ENCODE results near the gene MRPS18B.

MRPS18B gene

GRCh38 chr6:30601436-30601814 is 16.2 kb upstream of the MRPS18B start:
- Histone ChIP-seq H3F3A (ENCODE audit: insufficient read depth, low read length) (peaks cover 20% of the 10 kb centered on the region), H2AFZ (ENCODE audit: low read length) (no peak overlapping the region), H3K27ac (ENCODE audit: low read depth, low read length, poor library complexity, severe bottlenecking) (no peak overlapping the region), H3K4me2 (ENCODE audit: low read length) (no peak overlapping the region), H3K79me2 (ENCODE audit: insufficient read depth, low read length) (no peaks in the 10 kb centered on the region), H3K9me3 (ENCODE audit: low read length) (no peaks in the 10 kb centered on the region), H3K27me3 (ENCODE audit: insufficient read depth, low read length) (no peaks in the 10 kb centered on the region), H3K4me3 (ENCODE audit: low read depth, low read length, poor library complexity, severe bottlenecking) (no peak overlapping the region), H3K36me3 (ENCODE audit: insufficient read depth, low read length) (peaks cover 71% of the 10 kb centered on the region), H3K9me2 (ENCODE audit: low read depth, low read length) (no peaks in the 10 kb centered on the region), H3K9ac (ENCODE audit: low read length) (no peak overlapping the region), H3K4me1 (ENCODE audit: insufficient read depth, low read length, severe bottlenecking) (no peaks in the 10 kb centered on the region), H4K20me1 (ENCODE audit: insufficient read depth, low read length) (no peaks in the 10 kb centered on the region)
- TF ChIP-seq EZH2 (IDR thresholded peaks at IDR 0.05; ENCODE audit: borderline replicate concordance, low read length) (no peak), CTCF (IDR thresholded peaks at IDR 0.05; ENCODE audit: low read length) (no peak)

- no peaks in the 10 kb centered on the region for H4K20me1 ChIP-seq (ENCODE audit: insufficient read depth, low read length)
- no peak overlapping the region for H3K9ac ChIP-seq (ENCODE audit: low read length)
- H2AFZ ChIP-seq (ENCODE audit: low read length) = no peak overlapping the region
- peaks cover 77% of the 10 kb centered on the region for H3K36me3 ChIP-seq (ENCODE audit: insufficient read depth, low read length)
- H3K4me2 ChIP-seq (ENCODE audit: low read length) = no peak overlapping the region
- no peaks in the 10 kb centered on the region for H3K4me1 ChIP-seq (ENCODE audit: insufficient read depth, low read length, severe bottlenecking)
- H3K27ac ChIP-seq (ENCODE audit: low read depth, low read length, poor library complexity, severe bottlenecking) = no peak overlapping the region
- no peak overlapping the region for H3K4me3 ChIP-seq (ENCODE audit: low read depth, low read length, poor library complexity, severe bottlenecking)
- H3K9me2 ChIP-seq (ENCODE audit: low read depth, low read length) = no peaks in the 10 kb centered on the region
- no peaks in the 10 kb centered on the region for H3K9me3 ChIP-seq (ENCODE audit: low read length)
- H3K79me2 ChIP-seq (ENCODE audit: insufficient read depth, low read length) = no peaks in the 10 kb centered on the region
- H3K27me3 ChIP-seq (ENCODE audit: insufficient read depth, low read length) = no peaks in the 10 kb centered on the region
- no peak for TF ChIP-seq EZH2 (IDR thresholded peaks at IDR 0.05; ENCODE audit: borderline replicate concordance, low read length)
- no peak for TF ChIP-seq CTCF (IDR thresholded peaks at IDR 0.05; ENCODE audit: low read length)
- H3F3A ChIP-seq (ENCODE audit: insufficient read depth, low read length) = peaks cover 19% of the 10 kb centered on the region
These were observed 15.6 kb upstream of the MRPS18B start for GRCh38 chr6:30601815-30602641.

- Histone ChIP-seq H3K27ac (ENCODE audit: low read depth, low read length, poor library complexity, severe bottlenecking) (no peak overlapping the region), H2AFZ (ENCODE audit: low read length) (no peak overlapping the region), H3F3A (ENCODE audit: insufficient read depth, low read length) (peaks cover 17% of the 10 kb centered on the region), H3K79me2 (ENCODE audit: insufficient read depth, low read length) (no peaks in the 10 kb centered on the region), H3K27me3 (ENCODE audit: insufficient read depth, low read length) (no peaks in the 10 kb centered on the region), H3K36me3 (ENCODE audit: insufficient read depth, low read length) (peaks cover 96% of the 10 kb centered on the region), H3K9me2 (ENCODE audit: low read depth, low read length) (no peaks in the 10 kb centered on the region), H3K4me3 (ENCODE audit: low read depth, low read length, poor library complexity, severe bottlenecking) (no peak overlapping the region), H3K4me1 (ENCODE audit: insufficient read depth, low read length, severe bottlenecking) (no peaks in the 10 kb centered on the region), H3K4me2 (ENCODE audit: low read length) (no peak overlapping the region), H4K20me1 (ENCODE audit: insufficient read depth, low read length) (no peaks in the 10 kb centered on the region), H3K9ac (ENCODE audit: low read length) (no peak overlapping the region), H3K9me3 (ENCODE audit: low read length) (no peaks in the 10 kb centered on the region)
- TF ChIP-seq CTCF (IDR thresholded peaks at IDR 0.05; ENCODE audit: low read length) (no peak), EZH2 (IDR thresholded peaks at IDR 0.05; ENCODE audit: borderline replicate concordance, low read length) (no peak)
These were observed 13.7 kb upstream of the MRPS18B start for GRCh38 chr6:30603961-30604360.

All from OCI-LY1 (cell line).